Measurements from ENCODE around the gene CLIC6.

DNA sequence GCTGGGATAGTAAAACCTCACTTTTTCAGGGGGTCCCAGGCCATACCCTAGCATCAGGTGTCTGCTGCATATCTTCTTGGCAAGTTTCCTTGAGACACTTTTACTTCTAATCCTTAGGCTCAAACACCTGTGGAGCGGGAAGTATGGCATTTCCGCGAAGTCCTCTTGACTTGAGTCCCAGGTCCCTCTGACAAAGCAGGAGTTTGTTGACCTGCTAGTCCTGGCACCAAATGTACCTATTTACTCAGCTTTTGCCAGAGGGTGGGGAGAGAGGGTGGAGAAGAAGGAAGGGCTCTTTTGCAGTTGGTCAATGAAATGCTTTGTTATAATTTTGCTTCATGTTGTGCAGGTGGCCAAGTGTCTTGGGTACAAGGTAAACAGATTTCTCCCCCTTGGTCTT, 59.7 kb downstream of the CLIC6 start:
- TF ChIP-seq, protein P1, sequence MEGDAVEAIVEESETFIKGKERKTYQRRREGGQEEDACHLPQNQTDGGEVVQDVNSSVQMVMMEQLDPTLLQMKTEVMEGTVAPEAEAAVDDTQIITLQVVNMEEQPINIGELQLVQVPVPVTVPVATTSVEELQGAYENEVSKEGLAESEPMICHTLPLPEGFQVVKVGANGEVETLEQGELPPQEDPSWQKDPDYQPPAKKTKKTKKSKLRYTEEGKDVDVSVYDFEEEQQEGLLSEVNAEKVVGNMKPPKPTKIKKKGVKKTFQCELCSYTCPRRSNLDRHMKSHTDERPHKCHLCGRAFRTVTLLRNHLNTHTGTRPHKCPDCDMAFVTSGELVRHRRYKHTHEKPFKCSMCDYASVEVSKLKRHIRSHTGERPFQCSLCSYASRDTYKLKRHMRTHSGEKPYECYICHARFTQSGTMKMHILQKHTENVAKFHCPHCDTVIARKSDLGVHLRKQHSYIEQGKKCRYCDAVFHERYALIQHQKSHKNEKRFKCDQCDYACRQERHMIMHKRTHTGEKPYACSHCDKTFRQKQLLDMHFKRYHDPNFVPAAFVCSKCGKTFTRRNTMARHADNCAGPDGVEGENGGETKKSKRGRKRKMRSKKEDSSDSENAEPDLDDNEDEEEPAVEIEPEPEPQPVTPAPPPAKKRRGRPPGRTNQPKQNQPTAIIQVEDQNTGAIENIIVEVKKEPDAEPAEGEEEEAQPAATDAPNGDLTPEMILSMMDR (conservative IDR thresholded peaks at IDR 0.05), result no peak
- no peak for TF ChIP-seq ZFX (IDR thresholded peaks at IDR 0.05)

All from C4-2B (cell line).